Measurements from ENCODE around the gene ADNP. TPM values are rescaled to one million over a fixed set of nuclear protein-coding genes. Genes with fewer than 3 reads are reported as not detected.

The ADNP gene
- total RNA-seq, 2 experiments from 2014 or later, result 51.5 to 94.9 TPM

DNA sequence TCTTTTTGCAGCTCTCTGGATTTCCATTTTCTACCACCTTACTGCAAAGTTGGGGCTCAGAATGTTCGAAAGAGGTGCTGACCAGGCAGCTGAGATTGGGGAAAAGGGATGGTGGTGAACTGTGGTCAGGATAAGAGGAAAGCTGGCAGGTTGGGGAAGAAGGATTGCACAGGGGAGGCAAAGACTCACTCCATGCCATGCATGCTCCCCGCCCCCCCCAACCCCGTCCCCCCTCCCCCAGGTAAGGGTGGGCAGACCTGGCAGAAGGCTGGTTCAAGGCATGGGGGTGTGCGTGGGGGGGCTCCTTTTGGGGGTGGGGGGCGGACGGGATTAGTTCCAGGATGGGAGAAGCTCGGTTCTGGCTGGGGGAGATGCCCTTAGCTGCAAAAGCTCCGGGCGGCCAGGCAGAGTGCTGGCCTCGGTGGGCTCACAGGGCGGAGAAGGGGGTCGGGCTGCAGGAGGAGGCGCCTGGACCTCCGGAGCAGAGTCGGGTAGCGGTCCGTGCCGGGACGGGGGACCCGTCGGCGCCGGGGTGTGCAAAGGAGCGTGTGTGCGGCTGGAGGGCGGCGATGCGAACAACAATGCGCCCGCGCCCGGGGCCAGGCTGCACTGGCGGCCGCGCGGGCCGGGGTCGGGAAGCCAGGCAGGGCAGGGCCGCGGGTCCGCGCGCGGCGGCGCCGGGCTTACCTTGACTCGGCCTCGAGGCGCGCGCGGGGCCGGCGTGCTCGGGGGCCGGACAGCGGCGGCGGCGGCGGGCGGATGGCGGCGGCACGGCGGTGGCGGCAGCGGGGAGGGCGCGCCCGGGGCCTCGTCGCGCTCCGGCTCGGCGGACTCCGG lies 880 bp downstream of the ADNP start:
- H3K79me2 ChIP-seq (ENCODE audit: insufficient read depth, low read depth, low read length), result peaks cover 50% of the 10 kb centered on the region
- CTCF ChIA-PET (ENCODE audit: unreplicated experiment), result interaction anchor here (0.6 to 2.2 kb wide), 5 partner anchors 22 to 136 kb away, joined by 3 to 8 read pairs (median 3); partner anchors contain the start of genes BCAS4, DPM1 and MOCS3
- peaks cover 51% of the 10 kb centered on the region for H3K4me1 ChIP-seq (ENCODE audit: insufficient read depth, low read length, poor library complexity, severe bottlenecking)
- peak; percentile 53 for DNase-seq (ENCODE audit: low spot score)
- H4K20me1 ChIP-seq (ENCODE audit: insufficient read depth, low read length), result peaks cover 23% of the 10 kb centered on the region
- TF ChIP-seq, protein P1, sequence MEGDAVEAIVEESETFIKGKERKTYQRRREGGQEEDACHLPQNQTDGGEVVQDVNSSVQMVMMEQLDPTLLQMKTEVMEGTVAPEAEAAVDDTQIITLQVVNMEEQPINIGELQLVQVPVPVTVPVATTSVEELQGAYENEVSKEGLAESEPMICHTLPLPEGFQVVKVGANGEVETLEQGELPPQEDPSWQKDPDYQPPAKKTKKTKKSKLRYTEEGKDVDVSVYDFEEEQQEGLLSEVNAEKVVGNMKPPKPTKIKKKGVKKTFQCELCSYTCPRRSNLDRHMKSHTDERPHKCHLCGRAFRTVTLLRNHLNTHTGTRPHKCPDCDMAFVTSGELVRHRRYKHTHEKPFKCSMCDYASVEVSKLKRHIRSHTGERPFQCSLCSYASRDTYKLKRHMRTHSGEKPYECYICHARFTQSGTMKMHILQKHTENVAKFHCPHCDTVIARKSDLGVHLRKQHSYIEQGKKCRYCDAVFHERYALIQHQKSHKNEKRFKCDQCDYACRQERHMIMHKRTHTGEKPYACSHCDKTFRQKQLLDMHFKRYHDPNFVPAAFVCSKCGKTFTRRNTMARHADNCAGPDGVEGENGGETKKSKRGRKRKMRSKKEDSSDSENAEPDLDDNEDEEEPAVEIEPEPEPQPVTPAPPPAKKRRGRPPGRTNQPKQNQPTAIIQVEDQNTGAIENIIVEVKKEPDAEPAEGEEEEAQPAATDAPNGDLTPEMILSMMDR (conservative IDR thresholded peaks at IDR 0.05; ENCODE audit: low read length), result no peak
- no peak for TF ChIP-seq EZH2phosphoT487 (IDR thresholded peaks at IDR 0.05; ENCODE audit: borderline replicate concordance, low read depth, low read length)
- peak overlapping the region; percentile 93 for H3K4me3 ChIP-seq (ENCODE audit: low read depth, low read length, poor library complexity, severe bottlenecking)
- no TSS peak for BruUV-seq (replicated peaks)
- no peak overlapping the region for H2AFZ ChIP-seq (ENCODE audit: low read length)
- no peaks in the 10 kb centered on the region for H3K9me3 ChIP-seq (ENCODE audit: low read length)
- intact Hi-C loops (cut with micrococcal nuclease; ENCODE audit: unreplicated experiment), result loop anchor here (2.0 kb wide), 2 partner anchors 28 to 200 kb away; partner anchors contain the start of genes DPM1, MOCS3 and PARD6B
- H3K4me2 ChIP-seq (ENCODE audit: low read length), result peak overlapping the region; percentile 94
- H3K9me2 ChIP-seq (ENCODE audit: insufficient read depth, low read length), result no peaks in the 10 kb centered on the region
- POLR2A ChIA-PET, result interaction anchor here (0.6 to 1.5 kb wide), 10 partner anchors 17 to 1258 kb away, joined by 3 to 6 read pairs (median 3); partner anchors contain the start of gene BCAS4
- H3K27ac ChIP-seq (ENCODE audit: low read depth, low read length, poor library complexity, severe bottlenecking), result peak overlapping the region; percentile 89
- peaks cover 84% of the 10 kb centered on the region for H3K36me3 ChIP-seq (ENCODE audit: insufficient read depth, low read length)

DNA sequence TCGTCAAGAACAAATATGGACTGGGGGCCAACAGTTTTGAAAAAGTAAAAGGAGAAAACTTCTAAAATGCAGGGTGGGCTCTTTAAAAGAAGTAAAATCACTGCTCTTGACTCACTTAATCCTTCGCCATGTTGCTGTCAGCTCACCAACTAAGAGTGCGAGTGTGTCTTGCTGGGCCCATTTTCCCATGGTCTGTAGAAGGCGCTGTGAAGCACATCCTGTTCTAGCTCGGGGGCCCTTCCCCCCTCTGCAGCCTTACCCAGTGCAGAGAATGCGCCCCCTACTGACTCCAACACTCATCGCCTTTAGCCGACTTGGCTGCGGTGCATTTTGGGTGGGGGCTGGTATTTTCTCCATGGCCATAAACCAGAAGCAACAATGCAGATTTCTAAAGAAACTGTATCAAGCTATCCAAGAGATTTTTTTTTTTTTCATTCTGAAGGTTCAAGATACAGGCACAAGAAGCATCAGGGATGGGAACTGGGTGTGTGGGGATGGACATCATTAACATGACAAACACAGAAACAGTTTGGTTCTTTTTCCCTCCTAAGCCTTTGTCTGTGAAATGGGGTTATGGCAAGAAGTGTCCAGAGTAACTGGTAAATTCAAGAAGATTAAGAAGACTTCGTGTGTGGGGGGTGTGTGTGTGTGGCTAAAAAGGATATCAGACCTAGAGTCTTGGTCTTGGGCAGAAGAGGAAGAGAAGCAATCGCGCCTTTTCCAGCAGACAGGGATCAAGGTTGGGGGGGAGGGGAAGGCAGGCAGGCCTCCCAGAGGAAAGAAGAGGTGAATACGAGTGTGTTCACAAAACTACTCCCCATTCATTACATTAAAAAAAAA lies 1.7 kb downstream of the ADNP start:
- intact Hi-C loops (cut with micrococcal nuclease; ENCODE audit: unreplicated experiment), result loop anchor here (1.0 to 2.0 kb wide), 4 partner anchors 29 to 199 kb away; partner anchors contain the start of genes DPM1, MOCS3 and PARD6B
- Histone ChIP-seq H3K4me3 (ENCODE audit: low read depth, low read length, poor library complexity, severe bottlenecking) (peak overlapping the region; percentile 93), H3K4me1 (ENCODE audit: insufficient read depth, low read length, poor library complexity, severe bottlenecking) (peaks cover 59% of the 10 kb centered on the region), H3K79me2 (ENCODE audit: insufficient read depth, low read depth, low read length) (peaks cover 59% of the 10 kb centered on the region), H3K4me2 (ENCODE audit: low read length) (peak overlapping the region; percentile 94), H2AFZ (ENCODE audit: low read length) (no peak overlapping the region), H3K9me2 (ENCODE audit: insufficient read depth, low read length) (no peaks in the 10 kb centered on the region), H3K27ac (ENCODE audit: low read depth, low read length, poor library complexity, severe bottlenecking) (peak overlapping the region; percentile 89), H3K36me3 (ENCODE audit: insufficient read depth, low read length) (peaks cover 84% of the 10 kb centered on the region), H3K9me3 (ENCODE audit: low read length) (no peaks in the 10 kb centered on the region), H4K20me1 (ENCODE audit: insufficient read depth, low read length) (peaks cover 31% of the 10 kb centered on the region)
- ChIA-PET CTCF (ENCODE audit: unreplicated experiment) (interaction anchor here (1.3 to 2.2 kb wide), 3 partner anchors 21 to 135 kb away, joined by 3 to 8 read pairs (median 5); partner anchors contain the start of genes BCAS4, DPM1 and MOCS3), POLR2A (interaction anchor here (0.6 to 1.5 kb wide), 3 partner anchors 18 to 135 kb away, joined by 3 to 6 read pairs (median 4); partner anchors contain the start of gene BCAS4)
- TF ChIP-seq EZH2phosphoT487 (IDR thresholded peaks at IDR 0.05; ENCODE audit: borderline replicate concordance, low read depth, low read length), result no peak
- TF ChIP-seq, protein P1 (conservative IDR thresholded peaks at IDR 0.05; ENCODE audit: low read length), result peak; percentile 100
- BruUV-seq (replicated peaks), result no TSS peak
- DNase-seq (ENCODE audit: low spot score), result peak; percentile 97
